IPS-18c (cell line): Measurements from ENCODE around the gene DND1.
"Not testable (repeated sequence)": the region's sequence is repeated elsewhere in the genome, so short reads cannot be mapped to it uniquely, and the experiment has no call there.

ENCODE experiments used
- H3K4me3 ChIP-seq: 2 replicates; pipeline ENCODE4 v1.7.0; 2013; ENCODE audit warnings: low read depth, mild to moderate bottlenecking, low read length, moderate library complexity; ENCODE audit not compliant: insufficient read depth
- H3K9me3 ChIP-seq: one replicate; pipeline ENCODE4 v1.6.1; 2013; ENCODE audit warnings: mild to moderate bottlenecking, low read length, moderate library complexity; ENCODE audit not compliant: control insufficient read depth, insufficient read depth

The DND1 gene

GRCh38 chr5:140678993-140679392 lies 5.6 kb upstream of the DND1 start:
- no peak overlapping the region for H3K4me3 ChIP-seq
- peaks cover 2% of the 10 kb centered on the region for H3K9me3 ChIP-seq

- no peak overlapping the region for H3K4me3 ChIP-seq
- peaks cover 2% of the 10 kb centered on the region for H3K9me3 ChIP-seq
Measured at GRCh38 chr5:140677947-140678346, 4.6 kb upstream of the DND1 start.

GRCh38 chr5:140674629-140675028 lies 1.3 kb upstream of the DND1 start:
- H3K9me3 ChIP-seq = no peaks in the 10 kb centered on the region
- H3K4me3 ChIP-seq = no peak overlapping the region

- Histone ChIP-seq H3K9me3 (no peaks in the 10 kb centered on the region), H3K4me3 (no peak overlapping the region)
Measured at GRCh38 chr5:140674211-140674610, 835 bp upstream of the DND1 start.

GRCh38 chr5:140672455-140673186 lies 755 bp downstream of the DND1 start:
- Histone ChIP-seq H3K9me3 (no peaks in the 10 kb centered on the region), H3K4me3 (no peak overlapping the region)

GRCh38 chr5:140671472-140672125 lies 1.8 kb downstream of the DND1 start:
- no peaks in the 10 kb centered on the region for H3K9me3 ChIP-seq
- no peak overlapping the region for H3K4me3 ChIP-seq

- H3K4me3 ChIP-seq, H3K9me3 ChIP-seq: not testable (repeated sequence)
Measured at GRCh38 chr5:140671035-140671434, 2.3 kb downstream of the DND1 start.

- Histone ChIP-seq H3K9me3 (no peaks in the 10 kb centered on the region), H3K4me3 (peak within 1 kb of the TSS; percentile 95)
Measured at GRCh38 chr5:140664359-140665119, 8.8 kb downstream of the DND1 start, which contains the start of gene WDR55. WDR55 (plus strand) TSS chr5:140664904; CDS start chr5:140664913, 9 bp downstream.

- Histone ChIP-seq H3K4me3 (peak overlapping the region; percentile 95), H3K9me3 (no peaks in the 10 kb centered on the region)
Measured at GRCh38 chr5:140664030-140664358, 9.4 kb downstream of the DND1 start.

- H3K4me3 ChIP-seq, H3K9me3 ChIP-seq: not testable (repeated sequence)
Measured at GRCh38 chr5:140660371-140660770, 13.0 kb downstream of the DND1 start.

GRCh38 chr5:140658870-140659269 lies 14.5 kb downstream of the DND1 start:
- Histone ChIP-seq H3K4me3 (no peak overlapping the region), H3K9me3 (no peaks in the 10 kb centered on the region)

- no peaks in the 10 kb centered on the region for H3K9me3 ChIP-seq
- peak overlapping the region; percentile 80 for H3K4me3 ChIP-seq
Measured at GRCh38 chr5:140647042-140647419, 26.3 kb downstream of the DND1 start.

- Histone ChIP-seq H3K4me3 (no peak overlapping the region), H3K9me3 (no peaks in the 10 kb centered on the region)
Measured at GRCh38 chr5:140642718-140643117, 30.7 kb downstream of the DND1 start.

GRCh38 chr5:140641716-140642115 lies 31.7 kb downstream of the DND1 start:
- Histone ChIP-seq H3K9me3 (no peaks in the 10 kb centered on the region), H3K4me3 (no peak overlapping the region)

- H3K4me3 ChIP-seq = peak within 1 kb of the TSS; percentile 63
- H3K9me3 ChIP-seq = no peaks in the 10 kb centered on the region
Measured at GRCh38 chr5:140639148-140639981, 34.0 kb downstream of the DND1 start, which contains the start of gene TMCO6. TMCO6 (plus strand) TSS chr5:140639451; CDS start chr5:140639528, 77 bp downstream.

- not testable (repeated sequence) for H3K4me3 ChIP-seq, H3K9me3 ChIP-seq
Measured at GRCh38 chr5:140638898-140639147, 34.6 kb downstream of the DND1 start.

GRCh38 chr5:140637371-140638100 lies 35.8 kb downstream of the DND1 start:
- Histone ChIP-seq H3K4me3 (no peak overlapping the region), H3K9me3 (peaks cover 4% of the 10 kb centered on the region)
